Hepatocyte (in vitro differentiated cells): ENCODE measurements around the gene LRP1B. TPM values are rescaled to one million over a fixed set of nuclear protein-coding genes. Genes with fewer than 3 reads are reported as not detected.

ENCODE experiments used
- DNase-seq: peaks from one replicate; pipeline ENCODE4 v3.0.0-alpha.2; 2016; ENCODE audit warnings: low spot score
- H2AFZ ChIP-seq: fragments of 200-600 bp; sonication (generic); 2 replicates; pipeline ENCODE4 v1.6.0; 2016; ENCODE audit warnings: antibody characterized with exemption, mild to moderate bottlenecking
- H3K27ac ChIP-seq: fragments of 200-600 bp; sonication (generic); 2 replicates; pipeline ENCODE4 v1.5.1; 2016; ENCODE audit warnings: mild to moderate bottlenecking
- H3K27me3 ChIP-seq: fragments of 200-600 bp; sonication (generic); 2 replicates; pipeline ENCODE4 v1.6.1; 2016
- H3K36me3 ChIP-seq: fragments of 200-600 bp; sonication (generic); replicated peaks from 2 replicates; pipeline ENCODE4 v1.5.1; 2016; ENCODE audit warnings: low read depth; ENCODE audit not compliant: insufficient read depth
- H3K4me1 ChIP-seq: fragments of 200-600 bp; sonication (generic); 2 replicates; pipeline ENCODE4 v1.5.1; 2016; ENCODE audit warnings: mild to moderate bottlenecking, moderate library complexity; ENCODE audit not compliant: insufficient read depth
- H3K4me2 ChIP-seq: fragments of 200-600 bp; sonication (generic); 2 replicates; pipeline ENCODE4 v1.6.0; 2016
- H3K4me3 ChIP-seq: fragments of 200-600 bp; sonication (generic); 2 replicates; pipeline ENCODE4 v1.5.1; 2016; ENCODE audit warnings: mild to moderate bottlenecking
- H3K79me2 ChIP-seq: fragments of 200-600 bp; sonication (generic); 2 replicates; pipeline ENCODE4 v1.6.0; 2017; ENCODE audit warnings: mild to moderate bottlenecking
- H3K9me2 ChIP-seq: fragments of 200-600 bp; sonication (generic); replicated peaks from 2 replicates; pipeline ENCODE4 v1.6.0; 2017; ENCODE audit warnings: mild to moderate bottlenecking; ENCODE audit not compliant: insufficient read depth
- H3K9me3 ChIP-seq: fragments of 200-600 bp; sonication (generic); 2 replicates; pipeline ENCODE4 v1.5.1; 2016; ENCODE audit warnings: low read depth, mild to moderate bottlenecking
- H4K20me1 ChIP-seq: fragments of 200-600 bp; sonication (generic); 2 replicates; pipeline ENCODE4 v1.6.0; 2016; ENCODE audit warnings: mild to moderate bottlenecking; ENCODE audit not compliant: insufficient read depth, poor library complexity, severe bottlenecking
- EZH2 ChIP-seq: fragments of 200-600 bp; sonication (generic); IDR thresholded peaks from 2 replicates; pipeline ENCODE4 v1.6.1; 2016; ENCODE audit warnings: antibody characterized with exemption, mild to moderate bottlenecking, borderline replicate concordance
- EZH2phosphoT487 ChIP-seq: fragments of 200-600 bp; sonication (generic); IDR thresholded peaks from one replicate; pipeline ENCODE4 v1.6.1; 2018; ENCODE audit warnings: antibody characterized with exemption, mild to moderate bottlenecking, low read depth, moderate library complexity; ENCODE audit not compliant: unreplicated experiment, severe bottlenecking
- WGBS: methylation state at CpG from one replicate; pipeline ENCODE4 v1.1.6; 2016; ENCODE audit warnings: low lambda C conversion rate; ENCODE audit errors: missing lambda C conversion rate; 5-methylcytosine and 5-hydroxymethylcytosine counted together
- polyA plus RNA-seq: library from polyadenylated mRNA; unstranded; fragments of >200 nt; fragmentation: Nextera tagmentation; extraction: Ambion mirVana; gene quantifications from 2 replicates; pipeline ENCODE4 v1.2.1, GENCODE V29; 2016
- total RNA-seq: library from RNA; depleted of rRNA; stranded (reverse); fragments of >200 nt; gene quantifications from 2 replicates; pipeline ENCODE4 v1.2.3, GENCODE V29; 2014
- TF ChIP-seq, protein P1 (sequence below): fragments of 200-600 bp; sonication (generic); IDR thresholded peaks from 2 replicates; pipeline ENCODE4 v1.5.1; 2016; ENCODE audit warnings: antibody characterized with exemption, mild to moderate bottlenecking; ENCODE audit not compliant: poor library complexity

The LRP1B gene
- total and polyA plus RNA-seq, 2 experiments from 2014 or later, result 0.65 to 2.0 TPM

GRCh38 chr2:142029974-142030373 lies 100.8 kb downstream of the LRP1B start:
- TF ChIP-seq EZH2 (no peak), EZH2phosphoT487 (no peak)
- TF ChIP-seq, protein P1, sequence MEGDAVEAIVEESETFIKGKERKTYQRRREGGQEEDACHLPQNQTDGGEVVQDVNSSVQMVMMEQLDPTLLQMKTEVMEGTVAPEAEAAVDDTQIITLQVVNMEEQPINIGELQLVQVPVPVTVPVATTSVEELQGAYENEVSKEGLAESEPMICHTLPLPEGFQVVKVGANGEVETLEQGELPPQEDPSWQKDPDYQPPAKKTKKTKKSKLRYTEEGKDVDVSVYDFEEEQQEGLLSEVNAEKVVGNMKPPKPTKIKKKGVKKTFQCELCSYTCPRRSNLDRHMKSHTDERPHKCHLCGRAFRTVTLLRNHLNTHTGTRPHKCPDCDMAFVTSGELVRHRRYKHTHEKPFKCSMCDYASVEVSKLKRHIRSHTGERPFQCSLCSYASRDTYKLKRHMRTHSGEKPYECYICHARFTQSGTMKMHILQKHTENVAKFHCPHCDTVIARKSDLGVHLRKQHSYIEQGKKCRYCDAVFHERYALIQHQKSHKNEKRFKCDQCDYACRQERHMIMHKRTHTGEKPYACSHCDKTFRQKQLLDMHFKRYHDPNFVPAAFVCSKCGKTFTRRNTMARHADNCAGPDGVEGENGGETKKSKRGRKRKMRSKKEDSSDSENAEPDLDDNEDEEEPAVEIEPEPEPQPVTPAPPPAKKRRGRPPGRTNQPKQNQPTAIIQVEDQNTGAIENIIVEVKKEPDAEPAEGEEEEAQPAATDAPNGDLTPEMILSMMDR, result no peak
- no peaks in the 10 kb centered on the region for H3K27me3 ChIP-seq
- no peaks in the 10 kb centered on the region for H3K36me3 ChIP-seq
- no peaks in the 10 kb centered on the region for H3K4me1 ChIP-seq
- H4K20me1 ChIP-seq, result no peaks in the 10 kb centered on the region
- no peaks in the 10 kb centered on the region for H3K79me2 ChIP-seq
- H3K4me2 ChIP-seq, result no peak overlapping the region
- no peak overlapping the region for H3K27ac ChIP-seq
- WGBS, result 97% methylated on average over 1 of the region's 1 CpG
- H3K4me3 ChIP-seq, result no peak overlapping the region
- DNase-seq, result no peak
- H3K9me2 ChIP-seq, result no peaks in the 10 kb centered on the region
- H3K9me3 ChIP-seq, result no peaks in the 10 kb centered on the region
- no peak overlapping the region for H2AFZ ChIP-seq

- Histone ChIP-seq H3K4me1 (no peaks in the 10 kb centered on the region), H2AFZ (no peak overlapping the region), H3K36me3 (no peaks in the 10 kb centered on the region), H3K4me2 (no peak overlapping the region), H4K20me1 (no peaks in the 10 kb centered on the region), H3K27ac (no peak overlapping the region), H3K9me3 (no peaks in the 10 kb centered on the region), H3K4me3 (no peak overlapping the region), H3K9me2 (no peaks in the 10 kb centered on the region), H3K79me2 (no peaks in the 10 kb centered on the region), H3K27me3 (no peaks in the 10 kb centered on the region)
- TF ChIP-seq EZH2, result no peak
- TF ChIP-seq, protein P1, result no peak
- no peak for TF ChIP-seq EZH2phosphoT487
- no peak for DNase-seq
- 78% methylated on average over 1 of the region's 1 CpG for WGBS
Measured at GRCh38 chr2:142025394-142025793, 105.4 kb downstream of the LRP1B start.

DNA sequence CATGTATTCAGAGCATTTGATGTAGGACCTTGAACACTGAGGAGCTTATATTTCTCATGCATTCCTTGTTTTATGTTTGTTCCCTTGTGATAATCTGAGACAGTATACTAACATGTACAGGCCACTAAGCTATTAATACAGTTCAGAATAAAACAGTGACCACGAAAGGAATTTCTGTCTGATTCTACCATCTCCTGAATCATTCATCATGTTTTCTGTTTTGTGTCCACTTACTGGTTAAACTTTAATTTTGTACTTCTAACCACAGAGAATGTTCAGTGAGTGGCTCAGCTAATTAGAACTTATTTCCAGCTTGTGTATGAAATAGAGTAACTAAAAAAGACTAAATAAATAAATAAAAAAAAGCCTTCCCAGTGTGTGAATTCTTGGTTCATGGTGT lies 110.4 kb downstream of the LRP1B start:
- no peaks in the 10 kb centered on the region for H3K36me3 ChIP-seq
- H3K4me2 ChIP-seq, result no peak overlapping the region
- 90% methylated on average over 1 of the region's 1 CpG for WGBS

DNA sequence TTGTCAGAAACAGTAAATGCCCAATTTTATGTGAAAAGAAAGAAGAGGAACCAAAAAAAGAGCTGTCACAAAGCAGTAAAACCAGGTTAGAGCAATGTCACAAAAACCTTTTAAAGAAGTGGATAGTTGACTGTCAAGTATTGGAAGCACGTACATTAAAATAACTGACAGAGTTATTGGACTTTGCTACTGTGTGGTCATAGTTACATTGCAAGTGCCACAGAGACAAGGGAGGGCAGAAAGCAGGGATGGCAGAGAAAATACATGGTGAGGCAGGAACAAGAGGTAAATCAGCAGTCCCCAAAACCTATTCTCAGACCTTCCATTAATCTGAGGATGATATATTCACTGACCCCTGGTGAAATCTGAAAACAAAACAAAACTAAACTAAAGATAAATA lies 116.3 kb downstream of the LRP1B start:
- WGBS, result 61% methylated on average over 1 of the region's 1 CpG
- Histone ChIP-seq H4K20me1 (no peaks in the 10 kb centered on the region), H3K27me3 (no peaks in the 10 kb centered on the region), H3K4me1 (no peaks in the 10 kb centered on the region), H3K4me3 (no peak overlapping the region), H2AFZ (no peak overlapping the region), H3K9me2 (peaks cover 3% of the 10 kb centered on the region), H3K27ac (no peak overlapping the region), H3K4me2 (no peak overlapping the region), H3K9me3 (no peaks in the 10 kb centered on the region), H3K36me3 (no peaks in the 10 kb centered on the region), H3K79me2 (no peaks in the 10 kb centered on the region)
- TF ChIP-seq EZH2 (no peak), EZH2phosphoT487 (no peak)
- TF ChIP-seq, protein P1, result no peak
- DNase-seq, result no peak

More for the DNA sequence above, 110.4 kb downstream of the LRP1B start:
- H3K4me1 ChIP-seq, result no peaks in the 10 kb centered on the region
- no peak overlapping the region for H2AFZ ChIP-seq
- no peaks in the 10 kb centered on the region for H3K79me2 ChIP-seq
- H4K20me1 ChIP-seq, result no peaks in the 10 kb centered on the region
- no peak for TF ChIP-seq EZH2phosphoT487
- H3K27me3 ChIP-seq, result no peaks in the 10 kb centered on the region
- no peak for DNase-seq
- no peak overlapping the region for H3K4me3 ChIP-seq
- H3K27ac ChIP-seq, result no peak overlapping the region
- H3K9me3 ChIP-seq, result no peaks in the 10 kb centered on the region
- peaks cover 3% of the 10 kb centered on the region for H3K9me2 ChIP-seq
